Activated naive CD4-positive, alpha-beta T cell treated with Interleukin-2 at 50 U/mL for 16 hours (primary cell): ENCODE data around the gene POLR1C.
A peak's percentile ranks its signal among the peaks of the same experiment; 100 is the strongest.
"Not testable (repeated sequence)": the region's sequence is repeated elsewhere in the genome, so short reads cannot be mapped to it uniquely, and the experiment has no call there.

ENCODE experiments used
- DNase-seq: peaks from one replicate; pipeline ENCODE4 v3.0.0-alpha.2; 2020

The POLR1C gene, protein sequence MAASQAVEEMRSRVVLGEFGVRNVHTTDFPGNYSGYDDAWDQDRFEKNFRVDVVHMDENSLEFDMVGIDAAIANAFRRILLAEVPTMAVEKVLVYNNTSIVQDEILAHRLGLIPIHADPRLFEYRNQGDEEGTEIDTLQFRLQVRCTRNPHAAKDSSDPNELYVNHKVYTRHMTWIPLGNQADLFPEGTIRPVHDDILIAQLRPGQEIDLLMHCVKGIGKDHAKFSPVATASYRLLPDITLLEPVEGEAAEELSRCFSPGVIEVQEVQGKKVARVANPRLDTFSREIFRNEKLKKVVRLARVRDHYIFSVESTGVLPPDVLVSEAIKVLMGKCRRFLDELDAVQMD

DNA sequence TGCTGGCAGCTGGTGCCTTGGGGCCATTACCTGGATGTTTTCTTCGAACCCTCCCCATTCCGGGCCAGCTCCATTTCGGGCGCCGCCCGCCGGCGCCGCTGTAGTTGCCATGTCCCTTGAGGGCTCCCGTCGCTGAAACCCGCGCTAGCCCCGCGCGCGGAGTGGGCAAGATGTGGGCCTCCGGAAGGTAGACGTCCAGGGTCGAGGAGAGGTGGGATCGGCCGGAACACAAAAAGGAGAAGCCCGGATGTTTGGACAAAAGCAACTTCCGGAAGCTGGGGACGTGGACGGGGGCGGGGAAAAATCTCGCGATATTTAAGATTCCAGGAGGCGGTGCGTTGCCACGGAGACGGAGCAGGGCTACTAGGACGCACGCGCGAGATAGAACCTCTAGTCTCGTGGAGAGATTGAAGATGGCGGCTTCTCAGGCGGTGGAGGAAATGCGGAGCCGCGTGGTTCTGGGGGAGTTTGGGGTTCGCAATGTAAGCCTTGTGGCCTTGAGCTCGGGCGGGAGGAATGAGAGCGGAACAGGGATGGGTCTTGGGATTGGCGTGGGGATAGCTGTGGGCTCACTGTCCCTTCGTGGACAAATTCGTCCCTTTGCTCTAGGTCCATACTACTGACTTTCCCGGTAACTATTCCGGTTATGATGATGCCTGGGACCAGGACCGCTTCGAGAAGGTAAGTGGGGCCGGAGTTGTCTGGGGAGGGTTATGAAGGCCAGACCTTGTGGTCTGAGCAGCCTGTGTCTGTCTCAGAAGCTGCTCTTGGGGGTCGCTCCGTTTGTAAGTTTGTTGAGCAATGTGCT, at the start of gene POLR1C, which contains the start of gene YIPF3:
Gene POLR1C, plus strand, starts transcription at position 393 of the 808 bp plus-strand sequence. Its CDS starts 21 bp downstream, at position 414.
Gene YIPF3, minus strand, starts transcription at position 230 of the 808 bp plus-strand sequence. Its CDS starts 119 bp downstream, at position 111.
- DNase-seq, result peak; percentile 97

DNA sequence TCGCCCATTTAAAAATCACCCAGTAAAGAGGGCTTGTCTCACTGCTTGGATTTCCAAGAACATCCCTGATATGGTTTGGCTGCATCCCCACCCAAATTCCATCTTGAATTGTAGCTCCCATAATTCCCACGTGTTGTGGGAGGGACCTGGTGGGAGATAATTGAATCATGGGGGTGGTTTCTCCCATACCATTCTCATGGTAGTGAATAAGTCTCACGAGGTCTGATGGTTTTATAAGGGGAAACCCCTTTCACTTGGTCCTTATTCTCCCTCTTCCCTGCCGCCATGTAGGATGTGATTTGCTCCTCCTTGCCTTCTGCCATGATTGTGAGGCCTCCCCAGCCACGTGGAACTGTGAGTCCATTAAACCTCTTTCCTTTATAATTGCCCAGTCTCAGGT, 49.6 kb upstream of the POLR1C start:
- DNase-seq, result not testable (repeated sequence)

DNA sequence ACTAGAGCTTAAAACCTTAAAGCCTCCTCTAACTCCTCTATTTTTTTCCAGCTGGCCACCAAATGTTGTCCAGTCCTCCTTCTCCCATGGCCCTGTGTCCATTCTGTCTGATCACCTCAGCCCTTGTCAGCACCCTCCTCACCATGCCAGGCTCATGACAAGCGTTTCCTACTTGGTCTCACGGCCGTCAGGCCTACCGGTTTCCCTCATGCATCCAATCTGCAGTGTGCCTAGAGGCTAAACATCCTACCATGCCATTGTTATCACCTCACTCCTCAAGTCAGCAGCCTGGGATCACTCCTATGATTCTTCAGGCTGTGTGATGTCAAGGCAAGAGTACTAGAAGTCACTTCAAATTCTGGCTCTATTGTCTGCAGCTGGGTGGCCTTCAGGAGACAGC, 49.1 kb upstream of the POLR1C start:
- no peak for DNase-seq

DNA sequence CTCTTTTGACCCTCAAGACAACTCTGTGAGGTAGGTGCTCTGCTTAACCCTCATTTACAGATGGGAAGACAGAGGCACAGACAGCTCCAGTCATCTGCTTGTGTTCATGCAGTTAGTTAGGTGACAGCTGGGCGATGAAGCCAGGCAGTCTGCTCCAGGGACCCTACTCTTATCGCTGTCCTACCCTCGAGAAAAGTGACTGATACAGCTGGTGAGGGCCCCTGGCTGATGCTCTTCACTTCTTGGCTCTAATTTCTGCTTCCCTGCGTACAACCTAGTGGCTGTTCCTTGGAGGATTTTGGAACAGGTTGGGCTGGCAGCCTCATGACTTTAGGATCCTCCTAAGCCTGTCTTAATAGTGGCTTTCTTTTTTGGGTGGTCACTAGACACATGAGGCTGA, 48.6 kb upstream of the POLR1C start:
- DNase-seq, result no peak

DNA sequence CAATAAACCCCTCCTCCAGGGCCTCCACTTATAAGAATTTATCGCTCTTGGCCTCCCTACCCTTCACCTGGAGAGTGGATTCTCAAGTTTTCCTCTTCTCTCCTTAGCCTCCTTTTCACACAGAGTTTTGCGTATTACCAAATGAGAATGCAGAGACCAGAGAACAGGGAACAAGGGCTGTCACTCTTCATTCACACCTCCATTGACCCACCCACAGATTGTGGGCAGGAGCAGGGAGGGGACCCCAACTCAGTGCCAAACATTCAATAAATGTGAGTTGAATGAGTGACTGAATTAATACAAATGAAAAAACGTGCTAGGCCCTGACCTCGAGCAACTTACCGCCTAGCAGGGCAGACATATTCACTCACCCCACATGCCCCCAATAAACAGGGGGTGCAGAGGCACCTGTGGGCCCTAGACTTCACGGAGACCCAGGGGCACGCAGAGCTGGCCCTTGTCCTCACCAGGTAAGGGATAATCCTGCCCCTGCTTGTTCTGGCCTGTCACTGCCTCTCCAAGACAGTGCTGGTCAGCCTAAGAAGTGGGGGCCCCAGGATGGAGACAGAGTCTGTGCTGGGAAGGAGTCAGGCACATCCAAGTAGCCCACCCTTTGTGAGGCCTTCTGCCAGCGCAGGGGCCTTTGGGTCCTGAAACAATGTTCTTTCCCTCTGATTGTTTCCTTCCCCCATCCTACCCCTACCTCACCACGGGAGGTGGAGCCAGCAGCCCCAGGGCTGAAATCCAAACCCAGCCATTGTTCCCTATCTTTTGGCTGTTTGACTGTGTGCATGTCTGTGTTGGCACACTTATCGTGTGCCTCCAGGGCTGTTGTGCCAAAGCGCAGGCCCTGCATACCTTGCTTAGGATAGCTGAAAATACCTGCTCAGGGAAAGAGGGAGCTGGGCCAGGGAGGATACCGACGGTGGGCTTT, 47.9 kb upstream of the POLR1C start:
- DNase-seq, result no peak

DNA sequence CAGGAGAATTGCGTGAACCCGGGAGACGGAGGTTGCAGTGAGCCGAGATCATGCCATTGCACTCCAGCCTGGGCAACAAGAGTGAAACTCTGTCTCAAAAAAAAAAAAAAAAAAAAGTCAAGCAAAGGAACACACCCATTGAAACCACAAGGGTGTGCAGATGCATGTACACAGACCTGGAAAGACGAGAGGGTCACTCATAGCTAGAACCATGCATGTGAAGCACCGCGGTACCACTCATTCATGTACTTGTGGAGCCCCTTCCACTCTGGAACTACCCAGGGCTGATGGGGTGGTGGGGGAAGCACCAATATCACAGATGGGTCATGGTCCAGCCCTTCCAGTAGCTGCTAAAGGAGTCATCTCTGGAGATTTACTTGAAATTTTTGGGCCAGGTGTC, 46.9 kb upstream of the POLR1C start:
- DNase-seq, result no peak

DNA sequence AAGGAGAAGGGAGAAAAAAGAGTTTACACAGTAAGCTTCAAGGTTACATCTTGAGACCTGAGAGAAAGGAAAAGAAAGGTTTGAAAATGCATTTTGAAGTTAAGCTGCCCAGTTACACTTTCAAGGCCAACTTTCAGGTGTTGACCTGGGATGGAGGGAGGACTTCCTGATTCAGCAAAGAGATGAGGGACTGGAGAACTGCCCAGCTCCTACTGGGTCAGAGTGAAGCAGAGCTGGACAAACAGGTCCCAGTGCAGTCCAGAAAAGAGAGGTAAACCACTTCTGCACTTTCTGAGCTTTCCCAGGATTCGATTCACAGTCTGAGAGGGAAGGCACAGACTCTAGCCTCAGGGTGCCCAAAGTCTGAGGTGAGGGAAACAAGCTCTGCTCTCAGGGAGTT, 45.5 kb upstream of the POLR1C start:
- DNase-seq, result no peak

DNA sequence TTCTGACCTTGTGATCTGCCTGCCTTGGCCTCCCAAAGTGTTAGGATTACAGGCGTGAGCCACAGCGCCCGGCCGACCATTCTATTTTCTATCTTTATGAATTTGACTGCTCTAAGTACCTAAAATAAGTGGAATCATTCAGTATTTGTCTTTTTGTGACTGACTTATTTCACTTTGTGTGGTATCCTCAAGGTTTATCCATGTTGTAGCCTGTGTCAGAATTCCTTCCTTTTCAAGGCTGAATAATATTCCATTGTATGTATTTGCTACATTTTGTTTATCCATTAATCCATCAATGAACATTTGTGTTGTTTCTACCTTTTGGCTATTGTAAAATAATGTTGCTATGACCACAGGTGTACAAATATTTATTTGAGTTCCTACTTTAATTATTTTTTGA, 44.4 kb upstream of the POLR1C start:
- no peak for DNase-seq

DNA sequence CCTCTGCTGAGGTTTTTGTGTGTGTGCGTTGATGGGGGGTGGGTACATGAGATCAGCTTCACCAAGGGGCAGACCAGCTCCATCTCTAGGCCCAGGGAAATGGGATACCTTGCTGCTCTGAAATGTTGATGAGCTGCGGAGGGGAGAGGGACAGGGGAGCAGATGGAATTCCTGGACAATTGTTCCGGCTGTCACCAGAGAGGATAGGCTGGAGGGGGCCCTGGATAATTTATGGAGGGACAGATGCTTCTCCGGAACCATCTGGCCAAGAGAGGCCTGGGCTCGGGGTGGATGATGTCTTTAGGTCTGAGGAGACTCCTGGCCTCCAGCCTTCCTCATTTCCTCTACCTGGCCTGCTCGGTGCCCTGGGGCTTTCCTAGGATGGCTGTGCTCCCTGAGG, 41.4 kb upstream of the POLR1C start:
- no peak for DNase-seq

DNA sequence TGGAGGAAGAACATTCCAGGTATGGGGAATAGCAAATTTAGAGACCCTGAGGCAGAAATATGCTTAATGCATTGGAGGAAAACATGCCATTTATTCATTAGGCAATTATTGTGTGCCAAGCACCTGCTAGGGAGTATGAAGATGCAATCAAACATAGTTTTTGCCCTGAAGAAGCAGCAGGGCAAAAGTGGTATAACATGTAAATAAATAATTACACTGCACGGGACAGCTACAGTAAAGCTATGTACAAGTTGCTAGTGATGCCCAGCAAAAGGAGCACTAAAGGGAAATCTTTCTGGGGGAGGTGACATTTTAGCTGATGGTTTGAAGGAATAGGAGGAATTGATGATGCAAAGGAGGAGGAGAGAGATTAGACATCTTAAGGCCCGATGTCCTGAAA, 40.1 kb upstream of the POLR1C start:
- no peak for DNase-seq

DNA sequence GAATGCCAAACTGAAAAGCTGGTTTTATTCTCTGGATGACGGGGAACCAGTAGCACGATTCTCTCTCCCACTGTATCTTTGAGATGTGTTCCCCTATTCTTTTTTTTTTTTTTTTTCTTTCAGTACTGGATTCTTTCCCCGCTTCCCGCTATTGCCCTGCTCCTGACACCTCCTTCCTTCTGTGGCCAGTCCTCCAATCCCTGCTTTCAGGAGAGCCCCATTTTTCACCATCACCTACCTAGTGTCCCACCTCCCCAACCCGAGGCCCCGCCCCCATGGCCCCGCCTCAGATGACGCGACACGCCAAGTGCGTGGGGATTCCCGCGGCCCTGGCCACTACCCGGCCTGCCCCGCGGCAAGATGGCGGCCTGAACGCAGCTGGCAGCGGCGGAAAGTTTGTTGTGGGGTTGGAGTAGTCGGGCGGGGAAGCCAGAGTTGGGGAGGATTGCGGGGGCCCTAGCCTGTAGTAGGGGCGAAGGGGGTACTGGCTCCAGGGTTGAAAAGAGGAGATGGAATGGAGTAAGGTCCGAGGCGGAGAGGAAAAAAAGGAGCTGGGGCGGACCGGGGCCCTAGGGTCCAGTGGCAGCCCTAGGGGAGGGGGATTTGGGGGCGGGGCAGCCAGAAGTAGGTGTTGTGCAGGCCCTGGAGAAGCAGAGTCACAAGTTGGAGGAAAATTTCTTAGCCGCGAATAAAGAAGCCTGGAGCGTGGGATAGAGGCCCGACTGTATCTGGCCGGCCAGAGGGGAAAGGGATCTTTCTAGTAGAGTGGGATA, 39.5 kb upstream of the POLR1C start, which contains the start of gene TJAP1:
Gene TJAP1, plus strand, starts transcription at position 336 of the 773 bp plus-strand sequence. CDS start 21,432 bp downstream, outside the sequence.
- peak; percentile 98 for DNase-seq

DNA sequence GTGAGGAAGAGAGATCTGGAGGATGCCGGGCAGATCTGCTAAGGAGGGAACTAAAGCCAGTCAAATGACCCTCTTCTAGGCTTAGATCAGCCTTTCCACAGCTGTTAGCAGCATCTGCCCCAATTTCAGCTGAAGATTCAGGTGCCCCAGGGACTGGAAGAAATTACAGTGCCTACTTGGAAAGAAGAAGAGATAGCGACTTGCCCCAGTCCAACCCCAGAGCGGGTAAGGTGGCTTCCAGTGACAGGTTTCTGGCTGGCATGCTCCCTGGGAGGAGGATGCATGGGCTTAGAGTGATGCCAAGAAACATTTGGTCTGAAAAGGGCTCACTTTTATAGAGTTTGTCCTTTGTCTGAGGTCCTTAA, 38.9 kb upstream of the POLR1C start:
- DNase-seq, result no peak

DNA sequence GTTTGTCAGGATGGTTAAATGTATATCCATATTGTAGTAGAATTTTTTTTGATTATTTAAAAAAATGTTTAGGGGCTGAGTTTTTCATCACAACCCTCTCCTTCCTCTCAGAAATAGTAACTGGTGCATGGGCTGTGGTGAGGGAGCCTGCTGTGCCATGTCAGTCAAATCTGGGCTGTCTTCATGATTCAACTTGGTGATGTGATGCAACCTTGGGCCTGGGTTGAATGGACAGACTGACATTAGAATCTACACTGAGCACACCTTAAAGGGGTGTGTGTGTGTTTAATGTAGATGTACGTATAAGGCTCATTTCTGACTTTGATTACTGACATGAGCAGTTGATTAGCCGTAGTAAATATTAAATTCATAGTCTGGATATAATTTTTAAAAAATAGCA, 35.8 kb upstream of the POLR1C start:
- no peak for DNase-seq

DNA sequence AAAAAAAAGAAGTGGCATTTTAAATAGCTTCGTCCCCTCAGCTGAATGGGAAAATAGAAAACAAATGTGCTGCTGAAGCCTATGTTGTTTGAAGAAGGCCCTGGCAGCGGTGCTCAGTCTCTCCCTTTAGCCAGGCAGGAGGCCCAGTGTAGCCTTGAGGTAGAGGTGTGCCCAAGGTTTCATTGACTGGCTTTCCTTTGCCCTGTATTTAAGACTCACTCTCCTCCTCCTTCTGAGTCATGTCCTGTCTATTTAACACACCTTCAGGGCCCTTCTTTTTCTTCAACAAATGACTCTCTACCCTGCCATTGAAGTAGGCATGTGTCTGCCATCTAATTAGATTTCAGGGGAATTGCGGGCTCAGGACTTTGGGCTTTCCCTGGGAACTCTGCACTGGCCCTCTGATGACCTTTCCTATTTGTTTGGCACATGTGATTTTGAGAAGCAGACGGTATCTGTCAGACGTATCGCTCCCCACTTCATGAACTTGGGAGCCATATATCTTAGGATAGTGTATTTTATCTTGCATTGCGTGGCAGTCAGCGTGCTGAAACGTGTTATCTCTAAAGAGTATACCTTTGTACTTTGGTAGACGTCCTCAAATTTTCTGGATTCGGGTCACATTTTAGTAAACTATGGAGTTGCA, 35.2 kb upstream of the POLR1C start:
- no peak for DNase-seq

DNA sequence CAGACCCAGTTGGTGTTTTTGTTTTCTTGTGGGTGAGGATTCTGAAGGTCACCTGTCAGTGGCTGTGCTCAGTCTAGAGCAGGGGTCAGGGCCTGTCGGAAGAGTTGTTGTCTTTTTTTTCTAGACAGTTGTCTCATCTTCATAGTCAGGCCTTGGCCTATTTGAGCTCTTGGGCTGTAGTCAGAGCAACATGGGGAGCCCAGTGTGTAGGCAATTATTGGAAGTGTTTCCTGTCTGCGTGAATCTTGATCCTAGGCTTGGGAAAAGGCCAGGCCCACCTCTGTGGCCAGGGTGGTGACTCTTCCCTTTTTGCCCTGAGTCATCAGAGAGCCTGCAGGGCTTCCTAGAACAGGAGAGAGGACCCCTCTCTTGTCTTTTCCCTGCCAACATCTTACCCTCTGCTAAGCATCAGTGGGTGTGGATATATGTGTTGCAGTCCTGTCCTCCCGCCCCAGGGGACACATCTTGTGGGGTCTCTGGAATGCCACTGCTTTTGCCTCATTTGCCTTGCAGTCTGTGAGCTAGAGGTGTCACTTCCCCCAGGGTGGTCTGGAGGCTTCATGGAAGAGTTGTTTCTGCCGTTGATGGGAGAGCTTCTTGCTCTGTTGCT, 28.1 kb upstream of the POLR1C start:
- no peak for DNase-seq

DNA sequence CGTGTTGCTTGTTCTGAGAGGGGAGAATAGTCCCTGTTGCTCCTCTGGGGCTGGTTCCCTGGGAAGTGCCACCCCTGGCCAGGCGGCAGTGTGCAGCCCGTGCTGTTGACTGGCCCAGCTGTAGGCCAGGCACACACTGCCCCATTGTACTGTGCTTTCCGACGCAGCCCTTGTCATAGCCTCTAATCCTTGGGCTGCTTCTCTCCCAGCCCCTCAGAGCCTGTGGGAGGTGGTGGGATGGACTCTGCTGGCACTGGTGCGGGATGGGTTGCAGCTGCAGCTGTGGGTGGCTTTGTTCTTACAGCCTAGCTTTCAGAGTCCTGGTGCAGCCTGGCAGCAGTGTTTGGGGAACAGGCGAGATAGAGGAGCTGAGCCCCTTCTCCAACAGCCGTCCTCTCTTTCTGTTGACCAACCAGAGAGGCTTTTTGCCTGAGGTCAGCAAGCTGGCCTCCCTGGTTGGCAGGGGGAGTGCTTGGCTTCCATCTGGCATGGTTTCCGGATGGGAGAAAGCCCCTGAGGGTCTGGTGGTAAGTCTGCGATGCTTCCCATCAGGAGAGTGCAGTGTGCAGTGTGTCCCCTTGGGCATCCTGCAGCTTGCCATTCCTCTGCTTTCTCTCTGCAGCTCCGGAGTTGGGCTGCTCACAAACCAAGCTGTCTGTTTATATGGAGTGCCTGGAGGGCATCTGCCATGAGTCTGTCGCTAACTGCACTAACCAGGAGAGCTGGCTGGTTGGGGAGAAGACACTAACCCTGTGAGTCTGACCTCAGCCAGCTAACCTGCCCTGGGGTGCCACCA, 27.4 kb upstream of the POLR1C start:
- DNase-seq, result no peak

DNA sequence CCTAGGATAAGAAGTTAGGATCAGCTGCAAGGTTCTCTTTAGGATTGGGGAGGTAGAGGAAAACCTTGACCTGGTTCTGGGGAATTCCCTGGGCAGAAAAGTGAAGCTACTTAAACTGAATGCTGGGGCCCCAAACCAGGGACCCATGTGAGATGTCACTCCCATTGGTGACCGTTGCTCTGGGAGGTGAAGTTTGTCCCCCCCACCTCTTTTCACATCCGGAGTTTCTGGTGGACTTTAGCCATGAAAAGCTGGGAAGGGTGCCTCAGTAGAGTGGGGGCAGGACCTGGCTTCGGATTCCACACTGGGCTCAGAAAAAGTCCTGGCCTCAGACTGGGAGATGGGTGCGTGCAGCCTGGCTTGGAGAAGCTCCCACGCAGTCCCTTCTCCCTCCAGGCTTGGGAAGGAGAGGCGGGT, 26.4 kb upstream of the POLR1C start:
- DNase-seq, result no peak

DNA sequence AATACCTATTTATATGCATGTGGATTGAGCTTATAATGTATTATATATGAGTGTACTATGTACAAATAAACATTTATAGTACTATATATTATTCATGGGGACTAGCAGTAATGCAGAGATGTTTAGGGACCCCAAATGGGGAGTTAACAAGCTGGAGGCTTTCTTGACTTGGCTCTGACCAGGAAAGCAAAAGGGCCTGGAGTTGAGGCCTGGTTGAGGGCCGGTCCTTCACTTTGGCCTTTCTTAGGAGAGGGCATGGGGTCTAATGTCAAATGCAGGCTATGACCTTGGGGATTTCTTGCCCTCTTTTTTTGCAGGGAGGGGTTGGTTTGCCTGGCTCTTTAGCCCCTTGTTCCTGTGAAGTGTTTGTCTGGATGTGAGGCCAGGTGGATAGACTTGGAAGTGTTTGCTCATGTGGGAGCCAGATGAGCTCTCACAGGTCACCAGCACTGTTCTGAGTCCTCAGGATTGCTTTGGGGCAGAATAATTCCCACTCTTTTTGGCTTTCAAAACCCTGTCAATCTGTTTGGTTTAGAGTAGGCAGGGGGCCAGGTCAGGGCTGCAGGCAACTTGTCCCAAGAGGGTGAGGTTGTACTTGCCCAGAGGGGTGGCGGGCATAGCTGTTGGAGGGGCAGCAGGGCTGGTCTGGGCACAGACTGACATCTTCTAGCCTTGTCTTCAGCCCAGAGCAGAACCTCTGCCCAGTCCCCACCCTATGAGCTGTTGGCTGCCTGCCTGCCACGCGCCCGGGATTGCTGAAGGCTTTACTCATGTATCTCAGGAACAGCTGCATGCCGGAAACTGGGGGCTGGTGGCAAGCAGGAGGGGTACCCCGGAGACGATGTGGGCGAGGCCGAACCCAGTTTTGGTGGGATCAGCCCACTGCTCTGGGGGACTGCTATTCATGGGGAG, 24.9 kb upstream of the POLR1C start:
- no peak for DNase-seq

DNA sequence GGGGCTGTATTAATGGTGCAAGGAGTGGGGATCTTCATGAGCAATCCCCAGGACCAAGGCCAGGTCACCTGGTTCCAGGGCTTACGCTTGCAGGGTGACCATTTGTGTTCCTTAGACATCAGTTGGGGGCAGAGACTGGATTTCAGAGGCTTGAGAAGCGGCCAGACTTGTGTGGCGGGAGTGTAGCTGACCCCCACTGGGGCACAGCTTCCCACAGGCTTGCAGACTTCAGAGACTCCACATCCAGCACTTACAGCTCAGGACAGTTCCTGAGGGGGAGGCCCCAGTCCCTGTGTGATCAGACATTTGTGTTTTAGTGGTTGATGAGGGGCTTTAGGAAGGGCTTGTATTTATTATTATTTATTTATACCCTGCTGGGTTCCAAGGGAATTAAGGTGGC, 24.2 kb upstream of the POLR1C start:
- DNase-seq, result no peak
